Activated CD4-positive, alpha-beta memory T cell treated with anti-CD3 and anti-CD28 coated beads for 36 hours (primary cell): ENCODE data around the gene WDR26. TPM values are rescaled to one million over a fixed set of nuclear protein-coding genes. Genes with fewer than 3 reads are reported as not detected.

Source experiments
- CTCF ChIA-PET: fragments of 350-600 bp; sonication (Branson Sonifier 250); formaldehyde crosslinking; loops from one replicate; lab custom pipeline; 2021; ENCODE audit warnings: antibody characterized with exemption, inconsistent platforms; lab: Charles Lee
- POLR2A ChIA-PET: fragments of 350-600 bp; sonication (Branson Sonifier 250); formaldehyde crosslinking; loops from one replicate; lab custom pipeline; 2021; ENCODE audit warnings: antibody characterized with exemption; lab: Charles Lee
- DNase-seq: peaks from one replicate; pipeline ENCODE4 v3.0.0-alpha.2; 2020
- H3K27ac Mint-ChIP-seq: one replicate; pipeline ENCODE4 v1.8.0; 2021; ENCODE audit warnings: mixed read lengths
- H3K27me3 Mint-ChIP-seq: one replicate; pipeline ENCODE4 v1.8.0; 2021; ENCODE audit warnings: mixed read lengths
- H3K36me3 Mint-ChIP-seq: one replicate; pipeline ENCODE4 v1.8.0; 2021; ENCODE audit warnings: mixed read lengths
- H3K4me1 Mint-ChIP-seq: one replicate; pipeline ENCODE4 v1.8.0; 2021; ENCODE audit warnings: low read depth, mixed read lengths
- H3K4me3 Mint-ChIP-seq: one replicate; pipeline ENCODE4 v1.8.0; 2021; ENCODE audit warnings: mild to moderate bottlenecking, mixed read lengths
- H3K9me3 Mint-ChIP-seq: one replicate; pipeline ENCODE4 v1.8.0; 2021; ENCODE audit warnings: mixed read lengths
- intact Hi-C: fragments of 100-400 bp; cut with micrococcal nuclease; formaldehyde crosslinking; loops from one replicate; pipeline ENCODE4 v1.15.1; 2023
- total RNA-seq, 2 experiments: library from RNA; stranded (reverse); gene quantifications; one replicate each; pipeline ENCODE4 v1.2.3, GENCODE V29; 2021

The WDR26 gene
- total RNA-seq, 2 experiments from 2014 or later, result 69.2 to 72.2 TPM

- H3K36me3 Mint-ChIP-seq, result no peaks in the 10 kb centered on the region
- POLR2A ChIA-PET, result interaction anchor here (0.7 to 1.6 kb wide), 3 partner anchors 69 to 127 kb away, joined by 3 to 6 read pairs (median 5); partner anchors contain the start of gene NVL
- no peak for DNase-seq
- CTCF ChIA-PET, result interaction anchor here (0.7 to 2.6 kb wide), 17 partner anchors 9 to 340 kb away, joined by 3 to 27 read pairs (median 7); partner anchors contain the start of gene WDR26
- H3K4me1 Mint-ChIP-seq, result peaks cover 12% of the 10 kb centered on the region
- H3K27ac Mint-ChIP-seq, result no peak overlapping the region
- no peaks in the 10 kb centered on the region for H3K9me3 Mint-ChIP-seq
- H3K27me3 Mint-ChIP-seq, result no peaks in the 10 kb centered on the region
- H3K4me3 Mint-ChIP-seq, result no peak overlapping the region
- intact Hi-C loops, result loop anchor here (2.0 kb wide), 2 partner anchors 22 to 124 kb away; partner anchors contain the start of gene WDR26
Observed at GRCh38 chr1:224456637-224456953, 22.0 kb upstream of the WDR26 start.

GRCh38 chr1:224454402-224455055, 19.9 kb upstream of the WDR26 start:
- H3K4me3 Mint-ChIP-seq, result no peak overlapping the region
- ChIA-PET CTCF (no interaction called here), POLR2A (no interaction called here)
- no peak for DNase-seq
- intact Hi-C loops, result no loop called here
- no peaks in the 10 kb centered on the region for H3K27me3 Mint-ChIP-seq
- no peaks in the 10 kb centered on the region for H3K9me3 Mint-ChIP-seq
- peaks cover 17% of the 10 kb centered on the region for H3K4me1 Mint-ChIP-seq
- no peak overlapping the region for H3K27ac Mint-ChIP-seq
- no peaks in the 10 kb centered on the region for H3K36me3 Mint-ChIP-seq

- Mint-ChIP-seq H3K9me3 (no peaks in the 10 kb centered on the region), H3K4me3 (no peak overlapping the region), H3K4me1 (peaks cover 7% of the 10 kb centered on the region), H3K27me3 (no peaks in the 10 kb centered on the region), H3K27ac (no peak overlapping the region), H3K36me3 (no peaks in the 10 kb centered on the region)
- intact Hi-C loops, result no loop called here
- DNase-seq, result no peak
- ChIA-PET CTCF (interaction anchor here (0.6 to 1.0 kb wide), 2 partner anchors 8 to 20 kb away, joined by 3 read pairs; no protein-coding TSS in a partner anchor), POLR2A (no interaction called here)
Observed at GRCh38 chr1:224450561-224451350, 16.2 kb upstream of the WDR26 start.

- Mint-ChIP-seq H3K4me3 (no peak overlapping the region), H3K9me3 (no peaks in the 10 kb centered on the region), H3K27me3 (no peaks in the 10 kb centered on the region), H3K4me1 (peaks cover 9% of the 10 kb centered on the region), H3K27ac (no peak overlapping the region), H3K36me3 (no peaks in the 10 kb centered on the region)
- POLR2A ChIA-PET, result no interaction called here
- intact Hi-C loops, result no loop called here
- CTCF ChIA-PET, result interaction anchor here (1.0 kb wide), 1 partner anchor 20 kb away, joined by 3 read pairs; no protein-coding TSS in a partner anchor
- DNase-seq, result no peak
Observed at GRCh38 chr1:224450159-224450558, 15.6 kb upstream of the WDR26 start.

- H3K4me3 Mint-ChIP-seq, result no peak overlapping the region
- CTCF ChIA-PET, result interaction anchor here (0.7 to 2.1 kb wide), 2 partner anchors 9 kb away, joined by 3 to 17 read pairs; no protein-coding TSS in a partner anchor
- POLR2A ChIA-PET, result no interaction called here
- H3K4me1 Mint-ChIP-seq, result peaks cover 7% of the 10 kb centered on the region
- H3K27me3 Mint-ChIP-seq, result no peaks in the 10 kb centered on the region
- H3K27ac Mint-ChIP-seq, result no peak overlapping the region
- no peak for DNase-seq
- H3K36me3 Mint-ChIP-seq, result no peaks in the 10 kb centered on the region
- no peaks in the 10 kb centered on the region for H3K9me3 Mint-ChIP-seq
- intact Hi-C loops, result no loop called here
Observed at GRCh38 chr1:224448453-224449017, 13.9 kb upstream of the WDR26 start.

- Mint-ChIP-seq H3K4me1 (peaks cover 7% of the 10 kb centered on the region), H3K4me3 (no peak overlapping the region), H3K9me3 (no peaks in the 10 kb centered on the region), H3K36me3 (no peaks in the 10 kb centered on the region), H3K27ac (no peak overlapping the region), H3K27me3 (no peaks in the 10 kb centered on the region)
- no peak for DNase-seq
- intact Hi-C loops, result no loop called here
- CTCF ChIA-PET, result interaction anchor here (2.1 kb wide), 1 partner anchor 9 kb away, joined by 17 read pairs; no protein-coding TSS in a partner anchor
- POLR2A ChIA-PET, result interaction anchor here (0.9 kb wide), 1 partner anchor 9 kb away, joined by 4 read pairs; no protein-coding TSS in a partner anchor
Observed at GRCh38 chr1:224447971-224448370, 13.4 kb upstream of the WDR26 start.

- Mint-ChIP-seq H3K4me3 (no peak overlapping the region), H3K36me3 (peaks cover 1% of the 10 kb centered on the region), H3K4me1 (peaks cover 7% of the 10 kb centered on the region), H3K27ac (no peak overlapping the region), H3K9me3 (no peaks in the 10 kb centered on the region), H3K27me3 (no peaks in the 10 kb centered on the region)
- ChIA-PET CTCF (interaction anchor here (2.1 kb wide), 1 partner anchor 10 kb away, joined by 17 read pairs; no protein-coding TSS in a partner anchor), POLR2A (interaction anchor here (0.9 kb wide), 1 partner anchor 8 kb away, joined by 4 read pairs; no protein-coding TSS in a partner anchor)
- intact Hi-C loops, result no loop called here
- DNase-seq, result no peak
Observed at GRCh38 chr1:224447251-224447650, 12.7 kb upstream of the WDR26 start.

- no peak for DNase-seq
- ChIA-PET CTCF (interaction anchor here (1.2 to 2.1 kb wide), 3 partner anchors 11 to 22 kb away, joined by 3 to 8 read pairs (median 3); no protein-coding TSS in a partner anchor), POLR2A (interaction anchor here (0.8 kb wide), 1 partner anchor 8 kb away, joined by 4 read pairs; no protein-coding TSS in a partner anchor)
- H3K27ac Mint-ChIP-seq, result no peak overlapping the region
- H3K36me3 Mint-ChIP-seq, result peaks cover 3% of the 10 kb centered on the region
- peaks cover 28% of the 10 kb centered on the region for H3K4me1 Mint-ChIP-seq
- H3K9me3 Mint-ChIP-seq, result no peaks in the 10 kb centered on the region
- intact Hi-C loops, result loop anchor here (10.0 kb wide), 3 partner anchors 444 to 1566 kb away; partner anchors contain the start of gene CAPN2
- H3K4me3 Mint-ChIP-seq, result no peak overlapping the region
- no peaks in the 10 kb centered on the region for H3K27me3 Mint-ChIP-seq
Observed at GRCh38 chr1:224438989-224439388, 4.4 kb upstream of the WDR26 start.

GRCh38 chr1:224435999-224436398, 1.4 kb upstream of the WDR26 start:
- peaks cover 42% of the 10 kb centered on the region for H3K4me1 Mint-ChIP-seq
- ChIA-PET POLR2A (interaction anchor here (1.3 kb wide), 1 partner anchor 591 kb away, joined by 3 read pairs; no protein-coding TSS in a partner anchor), CTCF (interaction anchor here (1.0 to 3.5 kb wide), 2 partner anchors 10 to 21 kb away, joined by 3 to 23 read pairs; no protein-coding TSS in a partner anchor)
- H3K4me3 Mint-ChIP-seq, result peak overlapping the region; percentile 95
- DNase-seq, result no peak
- H3K27ac Mint-ChIP-seq, result peak overlapping the region; percentile 97
- no peaks in the 10 kb centered on the region for H3K9me3 Mint-ChIP-seq
- intact Hi-C loops, result loop anchor here (1.0 to 10.0 kb wide), 8 partner anchors 21 to 1569 kb away; partner anchors contain the start of genes CAPN2, CNIH4, FBXO28 and NVL
- no peaks in the 10 kb centered on the region for H3K27me3 Mint-ChIP-seq
- H3K36me3 Mint-ChIP-seq, result peaks cover 13% of the 10 kb centered on the region

- peak overlapping the region; percentile 97 for H3K27ac Mint-ChIP-seq
- peak overlapping the region; percentile 95 for H3K4me3 Mint-ChIP-seq
- no peaks in the 10 kb centered on the region for H3K9me3 Mint-ChIP-seq
- peak; percentile 60 for DNase-seq
- ChIA-PET POLR2A (interaction anchor here (1.1 to 1.6 kb wide), 4 partner anchors 63 to 590 kb away, joined by 3 to 6 read pairs (median 4); partner anchors contain the start of gene CNIH4), CTCF (interaction anchor here (3.5 kb wide), 1 partner anchor 22 kb away, joined by 23 read pairs; no protein-coding TSS in a partner anchor)
- H3K27me3 Mint-ChIP-seq, result no peaks in the 10 kb centered on the region
- H3K36me3 Mint-ChIP-seq, result peaks cover 18% of the 10 kb centered on the region
- peaks cover 48% of the 10 kb centered on the region for H3K4me1 Mint-ChIP-seq
- intact Hi-C loops, result loop anchor here (1.0 to 10.0 kb wide), 8 partner anchors 21 to 1569 kb away; partner anchors contain the start of genes CAPN2, CNIH4, FBXO28 and NVL
Observed at GRCh38 chr1:224435318-224435763, 744 bp upstream of the WDR26 start.
